G401 (cell line): Measurements from ENCODE around the gene CEP112. TPM values are rescaled to one million over a fixed set of nuclear protein-coding genes. Genes with fewer than 3 reads are reported as not detected.

Experiments
- total RNA-seq: library from RNA; depleted of rRNA; stranded (reverse); fragments of >200 nt; shearing (Covaris generic); gene quantifications from 2 replicates; pipeline ENCODE4 v1.2.3, GENCODE V29; 2014; rRNA removed

Gene CEP112
- total RNA-seq, 1 experiment from 2014 or later, result 9.6 TPM

Other genes with a start within 250 kb of the CEP112 start
- gene APOH, start 37.3 kb upstream of the CEP112 start, total RNA-seq, result not detected in 2 replicates
- gene PRKCA, start 110.5 kb upstream of the CEP112 start, total RNA-seq, result 21.7 and 44.7 TPM in 2 replicates